A549 (cell line): ENCODE results near the gene TDP1. TPM values are rescaled to one million over a fixed set of nuclear protein-coding genes. Genes with fewer than 3 reads are reported as not detected.

Experiments used
- ATAC-seq, 2 experiments: fragments of 200-7000 bp in 1 of 2; fragments of >200 bp in 1 of 2; cut with Nextera tagmentation in 1 of 2; cut with Tn5 transposase in 1 of 2; 3 replicates each; pipeline versions ENCODE4 v1.8.0 to v1.9.1; 2018 to 2020; ENCODE audit warnings: mild to moderate bottlenecking in 1 of 2, moderate library complexity in 1 of 2
- CTCF ChIA-PET: fragments of 300-600 bp; sonication (Branson Sonifier 250); formaldehyde crosslinking; extraction: SDS; loops from one replicate; lab custom pipeline; 2021; ENCODE audit warnings: antibody characterized with exemption, inconsistent platforms; lab: Yijun Ruan, JAX
- POLR2A ChIA-PET: fragments of 350-600 bp; formaldehyde crosslinking; extraction: SDS; loops from one replicate; lab custom pipeline; 2021; ENCODE audit warnings: antibody characterized with exemption, inconsistent platforms; lab: Yijun Ruan, JAX
- DNase-seq, 2 experiments: peaks; one replicate each; pipeline versions ENCODE4 v3.0.0 to v3.0.0-alpha.2; 2011 to 2016; ENCODE audit warnings: low read depth in 1 of 2, low spot score in 1 of 2
- FAIRE-seq: peaks from 2 replicates; lab custom pipeline; 2011; peaks lifted over from hg19 to GRCh38; lab: Jason Lieb, UNC
- H3K27ac ChIP-seq, 2 experiments: fragments of >200 bp; sonication (Bioruptor Twin); formaldehyde crosslinking; 3 replicates each; pipeline ENCODE4 v1.5.1; 2016 to 2017
- H3K4me1 ChIP-seq: fragments of >200 bp; sonication (Bioruptor Twin); formaldehyde crosslinking; 3 replicates; pipeline ENCODE4 v1.6.1; 2016
- H3K4me2 ChIP-seq: fragments of >200 bp; sonication (Bioruptor Twin); formaldehyde crosslinking; 3 replicates; pipeline ENCODE4 v1.6.1; 2016
- H3K4me3 ChIP-seq: fragments of >200 bp; sonication (Bioruptor Twin); formaldehyde crosslinking; 3 replicates; pipeline ENCODE4 v1.5.1; 2016
- H3K9me3 ChIP-seq: fragments of >200 bp; sonication (Bioruptor Twin); formaldehyde crosslinking; 3 replicates; pipeline ENCODE4 v1.6.1; 2016
- ATOH8 ChIP-seq: fragments of 250-450 bp; sonication (Bioruptor Pico); IDR thresholded peaks from 2 replicates; pipeline ENCODE4 v1.5.0; 2020; ENCODE audit warnings: low read depth, mild to moderate bottlenecking, moderate library complexity
- CBX2 ChIP-seq: fragments of 200-600 bp; sonication (generic); IDR thresholded peaks from 2 replicates; pipeline ENCODE4 v1.6.1; 2016; ENCODE audit warnings: low read depth, mild to moderate bottlenecking, borderline replicate concordance
- CHD4 ChIP-seq: fragments of 200-600 bp; sonication (generic); IDR thresholded peaks from 2 replicates; pipeline ENCODE4 v1.6.1; 2016; ENCODE audit warnings: antibody characterized with exemption, mild to moderate bottlenecking, borderline replicate concordance
- EP300 ChIP-seq, 2 experiments: fragments of >200 bp; sonication (Bioruptor Twin); formaldehyde crosslinking; IDR thresholded peaks; 2 replicates in 1 of 2; 3 replicates in 1 of 2; pipeline ENCODE4 v1.6.1; 2016 to 2017
- FOSL2 ChIP-seq, 2 experiments: fragments of 450-650 bp in 1 of 2; fragments of >200 bp in 1 of 2; sonication (Bioruptor Twin) in 1 of 2; formaldehyde crosslinking; IDR thresholded peaks; 2 replicates each; pipeline versions ENCODE4 v1.5.0 to v1.6.1; 2016 to 2020; ENCODE audit warnings: mild to moderate bottlenecking in 1 of 2, moderate library complexity in 1 of 2
- FOXS1 ChIP-seq: fragments of 250-450 bp; sonication (Bioruptor Pico); IDR thresholded peaks from 2 replicates; pipeline ENCODE4 v1.5.0; 2020; ENCODE audit warnings: mild to moderate bottlenecking, moderate library complexity
- GATA3 ChIP-seq: IDR thresholded peaks from 2 replicates; pipeline ENCODE4 v1.6.1; 2012; ENCODE audit warnings: borderline replicate concordance
- HMGXB4 ChIP-seq: fragments of 250-450 bp; sonication (Bioruptor Pico); IDR thresholded peaks from 2 replicates; pipeline ENCODE4 v1.5.0; 2021; ENCODE audit warnings: mild to moderate bottlenecking, moderate library complexity, borderline replicate concordance
- HOXB5 ChIP-seq: fragments of 250-450 bp; sonication (Bioruptor Pico); IDR thresholded peaks from 2 replicates; pipeline ENCODE4 v1.5.0; 2020; ENCODE audit warnings: mild to moderate bottlenecking, moderate library complexity
- JUN ChIP-seq, 2 experiments: fragments of >200 bp; sonication (Bioruptor Twin); formaldehyde crosslinking; IDR thresholded peaks; 2 replicates in 1 of 2; 3 replicates in 1 of 2; pipeline ENCODE4 v1.6.1; 2016 to 2017
- KDM1A ChIP-seq: fragments of 200-600 bp; sonication (generic); IDR thresholded peaks from 2 replicates; pipeline ENCODE4 v1.6.1; 2016; ENCODE audit warnings: low read depth, mild to moderate bottlenecking
- MAFK ChIP-seq: fragments of 450-650 bp; IDR thresholded peaks from 2 replicates; pipeline ENCODE4 v1.6.1; 2014; ENCODE audit not compliant: partially characterized antibody
- MAZ ChIP-seq: fragments of 150-350 bp; IDR thresholded peaks from 2 replicates; pipeline ENCODE4 v1.6.1; 2014; ENCODE audit warnings: antibody characterized with exemption, low read depth, low read length, borderline replicate concordance
- NFE2L2 ChIP-seq: fragments of 150-350 bp; conservative IDR thresholded peaks from 2 replicates; pipeline ENCODE4 v1.6.1; 2014; ENCODE audit warnings: low read length
- NR3C1 ChIP-seq: fragments of >200 bp; sonication (Bioruptor Twin); formaldehyde crosslinking; IDR thresholded peaks from 3 replicates; pipeline ENCODE4 v1.6.1; 2017
- PHF8 ChIP-seq: fragments of 200-600 bp; sonication (generic); IDR thresholded peaks from 2 replicates; pipeline ENCODE4 v1.6.1; 2016; ENCODE audit warnings: low read depth, mild to moderate bottlenecking, antibody characterized with exemption, moderate library complexity, borderline replicate concordance
- POLR2AphosphoS2 ChIP-seq: conservative IDR thresholded peaks from 2 replicates; pipeline ENCODE4 v1.6.1; 2012; ENCODE audit warnings: low read length, improper control_type of control experiment, inconsistent platforms
- RARB ChIP-seq: fragments of 250-450 bp; sonication (Bioruptor Pico); IDR thresholded peaks from 2 replicates; pipeline ENCODE4 v1.8.0; 2021; ENCODE audit warnings: mild to moderate bottlenecking, moderate library complexity
- TFCP2L1 ChIP-seq: fragments of 250-450 bp; sonication (Bioruptor Pico); IDR thresholded peaks from 2 replicates; pipeline ENCODE4 v1.5.0; 2021; ENCODE audit warnings: mild to moderate bottlenecking
- ZC3H11A ChIP-seq: fragments of 450-650 bp; IDR thresholded peaks from 2 replicates; pipeline ENCODE4 v1.6.1; 2014; ENCODE audit warnings: antibody characterized with exemption, mild to moderate bottlenecking
- ZNF302 ChIP-seq: fragments of 250-450 bp; sonication (Bioruptor Pico); IDR thresholded peaks from 2 replicates; pipeline ENCODE4 v1.9.0; 2021; ENCODE audit warnings: inconsistent platforms, mild to moderate bottlenecking, moderate library complexity
- ZSCAN20 ChIP-seq: fragments of 250-450 bp; sonication (Bioruptor Pico); IDR thresholded peaks from 2 replicates; pipeline ENCODE4 v1.8.0; 2022; ENCODE audit warnings: mild to moderate bottlenecking, moderate library complexity
- WGBS: methylation state at CpG from one replicate; pipeline ENCODE4 v1.1.6; 2017; ENCODE audit errors: missing lambda C conversion rate; 5-methylcytosine and 5-hydroxymethylcytosine counted together
- polyA plus RNA-seq, 4 experiments: library from polyadenylated mRNA; depleted of rRNA in 3 of 4; stranded (reverse); fragments of >200 nt; fragmentation: RNase III in 1 of 4; extraction: RNeasy Plus Mini Kit Qiagen cat#74134 plus additional on column Dnase treatment in 1 of 4; gene quantifications; 2 replicates in 3 of 4; 3 replicates in 1 of 4; pipeline ENCODE4 v1.2.3, GENCODE V29; 2011 to 2017

TDP1 gene
- polyA plus RNA-seq, 2 of the 4 experiments (the other 2 are of a cell fraction) = 15.2 to 21.6 TPM

GRCh38 chr14:90054803-90055202, 99.1 kb downstream of the TDP1 start:
- ChIA-PET POLR2A (no interaction called here), CTCF (interaction anchor here (3.3 kb wide), 1 partner anchor 82 kb away, joined by 11 read pairs; no protein-coding TSS in a partner anchor)
- FAIRE-seq (no peak), ATAC-seq (no peak), DNase-seq (no peak)
- TF ChIP-seq HMGXB4 (CRISPR knock-in tag) (no peak), MAZ (no peak), JUN (IDR thresholded peaks at IDR 0.05) (no peak), NR3C1 (no peak), NFE2L2 (no peak), ATOH8 (CRISPR knock-in tag) (no peak), EP300 (IDR thresholded peaks at IDR 0.05) (no peak), GATA3 (no peak), ZC3H11A (no peak), KDM1A (no peak), POLR2AphosphoS2 (no peak), CBX2 (no peak), MAFK (no peak), CHD4 (no peak), FOXS1 (CRISPR knock-in tag) (no peak), TFCP2L1 (CRISPR knock-in tag) (no peak)
- WGBS = 25% methylated on average over 1 of the region's 1 CpG
- Histone ChIP-seq H3K9me3 (peaks cover 6% of the 10 kb centered on the region; the same call in 1 of the 3 replicates), H3K27ac (no peak overlapping the region), H3K4me3 (no peak overlapping the region), H3K4me2 (no peak overlapping the region), H3K4me1 (0 out of 3 replicates have a peak, but pooled peaks cover 5% of the 10 kb centered on the region)

- 31% methylated on average over 8 of the region's 8 CpGs for WGBS
- Histone ChIP-seq H3K27ac (no peak overlapping the region), H3K4me2 (no peak overlapping the region), H3K4me3 (no peak overlapping the region), H3K4me1 (peaks cover 11% of the 10 kb centered on the region; the same call in 1 of the 3 replicates), H3K9me3 (peaks cover 6% of the 10 kb centered on the region; the same call in 1 of the 3 replicates)
- FAIRE-seq (no peak), DNase-seq (no peak), ATAC-seq (no peak)
- no peak for TF ChIP-seq PHF8
- ChIA-PET POLR2A (no interaction called here), CTCF (interaction anchor here (2.0 kb wide), 1 partner anchor 83 kb away, joined by 4 read pairs; no protein-coding TSS in a partner anchor)
Measured at GRCh38 chr14:90056826-90057225, 101.1 kb downstream of the TDP1 start.

GRCh38 chr14:90058876-90059458, 103.2 kb downstream of the TDP1 start:
- WGBS = 69% methylated on average over 7 of the region's 7 CpGs
- DNase-seq = peak in 1 of 2 experiments; percentile 7
- no peak for TF ChIP-seq NFE2L2
- TF ChIP-seq ZNF302 (CRISPR knock-in tag) = no peak
- no peak for TF ChIP-seq RARB
- TF ChIP-seq FOSL2 (IDR thresholded peaks at IDR 0.05) = no peak
- no peak for TF ChIP-seq FOSL2 (CRISPR knock-in tag; IDR thresholded peaks at IDR 0.05)
- no peak for TF ChIP-seq HOXB5 (CRISPR knock-in tag)
- no peak for TF ChIP-seq ZC3H11A
- no peak for TF ChIP-seq ZSCAN20 (CRISPR knock-in tag)
- TF ChIP-seq, all 56 proteins: peak for 0
- FAIRE-seq = no peak
- no peak for ATAC-seq
- H3K9me3 ChIP-seq = peaks cover 6% of the 10 kb centered on the region; the same call in 1 of the 3 replicates
- CTCF ChIA-PET = interaction anchor here (1.0 to 1.8 kb wide), 3 partner anchors 12 to 1030 kb away, joined by 3 to 16 read pairs (median 7); no protein-coding TSS in a partner anchor
- H3K4me1 ChIP-seq = peaks cover 13% of the 10 kb centered on the region; the same call in 1 of the 3 replicates
- no peak overlapping the region for H3K27ac ChIP-seq
- POLR2A ChIA-PET = no interaction called here
- no peak overlapping the region for H3K4me2 ChIP-seq
- H3K4me3 ChIP-seq = no peak overlapping the region
